ENCODE measurements around the gene PON1.

- TF ChIP-seq CTCF (conservative IDR thresholded peaks at IDR 0.05; ENCODE audit: low read depth in 2 of 2) (no peak), ZNF114 (CRISPR knock-in tag; IDR thresholded peaks at IDR 0.05) (no peak), ZNF331 (CRISPR knock-in tag; IDR thresholded peaks at IDR 0.05; ENCODE audit: low read depth) (no peak), EZH2 (IDR thresholded peaks at IDR 0.05; ENCODE audit: low read depth, unreplicated experiment) (no peak), POLR2AphosphoS5 (IDR thresholded peaks at IDR 0.05; ENCODE audit: low read depth) (no peak), EZH2phosphoT487 (IDR thresholded peaks at IDR 0.05; ENCODE audit: unreplicated experiment) (no peak), STAT1 (IDR thresholded peaks at IDR 0.05; ENCODE audit: unreplicated experiment) (no peak), ETS1 (IDR thresholded peaks at IDR 0.05) (no peak)
- TF ChIP-seq, protein P1, sequence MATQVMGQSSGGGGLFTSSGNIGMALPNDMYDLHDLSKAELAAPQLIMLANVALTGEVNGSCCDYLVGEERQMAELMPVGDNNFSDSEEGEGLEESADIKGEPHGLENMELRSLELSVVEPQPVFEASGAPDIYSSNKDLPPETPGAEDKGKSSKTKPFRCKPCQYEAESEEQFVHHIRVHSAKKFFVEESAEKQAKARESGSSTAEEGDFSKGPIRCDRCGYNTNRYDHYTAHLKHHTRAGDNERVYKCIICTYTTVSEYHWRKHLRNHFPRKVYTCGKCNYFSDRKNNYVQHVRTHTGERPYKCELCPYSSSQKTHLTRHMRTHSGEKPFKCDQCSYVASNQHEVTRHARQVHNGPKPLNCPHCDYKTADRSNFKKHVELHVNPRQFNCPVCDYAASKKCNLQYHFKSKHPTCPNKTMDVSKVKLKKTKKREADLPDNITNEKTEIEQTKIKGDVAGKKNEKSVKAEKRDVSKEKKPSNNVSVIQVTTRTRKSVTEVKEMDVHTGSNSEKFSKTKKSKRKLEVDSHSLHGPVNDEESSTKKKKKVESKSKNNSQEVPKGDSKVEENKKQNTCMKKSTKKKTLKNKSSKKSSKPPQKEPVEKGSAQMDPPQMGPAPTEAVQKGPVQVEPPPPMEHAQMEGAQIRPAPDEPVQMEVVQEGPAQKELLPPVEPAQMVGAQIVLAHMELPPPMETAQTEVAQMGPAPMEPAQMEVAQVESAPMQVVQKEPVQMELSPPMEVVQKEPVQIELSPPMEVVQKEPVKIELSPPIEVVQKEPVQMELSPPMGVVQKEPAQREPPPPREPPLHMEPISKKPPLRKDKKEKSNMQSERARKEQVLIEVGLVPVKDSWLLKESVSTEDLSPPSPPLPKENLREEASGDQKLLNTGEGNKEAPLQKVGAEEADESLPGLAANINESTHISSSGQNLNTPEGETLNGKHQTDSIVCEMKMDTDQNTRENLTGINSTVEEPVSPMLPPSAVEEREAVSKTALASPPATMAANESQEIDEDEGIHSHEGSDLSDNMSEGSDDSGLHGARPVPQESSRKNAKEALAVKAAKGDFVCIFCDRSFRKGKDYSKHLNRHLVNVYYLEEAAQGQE (IDR thresholded peaks at IDR 0.05; ENCODE audit: unreplicated experiment), result no peak
Measured at GRCh38 chr7:95330961-95331337, 6.6 kb upstream of the PON1 start.
